ENCODE measurements around the gene PAM. TPM values are rescaled to one million over a fixed set of nuclear protein-coding genes. Genes with fewer than 3 reads are reported as not detected.

The PAM gene
- total RNA-seq, 1 donor from 2014 or later = 250 TPM

GRCh38 chr5:102807878-102808502 is 52.9 kb downstream of the PAM start:
- DNase-seq (ENCODE audit: extremely low read depth, low read depth, low spot score) = no peak

- DNase-seq (ENCODE audit: extremely low read depth, low read depth, low spot score) = no peak
Measured at GRCh38 chr5:102809033-102809432, 53.9 kb downstream of the PAM start.

GRCh38 chr5:102811972-102812371 is 56.9 kb downstream of the PAM start:
- DNase-seq (ENCODE audit: extremely low read depth, low read depth, low spot score) = no peak

- no peak for DNase-seq (ENCODE audit: extremely low read depth, low read depth, low spot score)
Measured at GRCh38 chr5:102813740-102814139, 58.6 kb downstream of the PAM start.

GRCh38 chr5:102815084-102815483 is 60.0 kb downstream of the PAM start:
- no peak for DNase-seq (ENCODE audit: extremely low read depth, low read depth, low spot score)

GRCh38 chr5:102815540-102816332 is 60.6 kb downstream of the PAM start:
- DNase-seq (ENCODE audit: extremely low read depth, low read depth, low spot score) = no peak

GRCh38 chr5:102818345-102818744 is 63.2 kb downstream of the PAM start:
- no peak for DNase-seq (ENCODE audit: extremely low read depth, low read depth, low spot score)

GRCh38 chr5:102818934-102819333 is 63.8 kb downstream of the PAM start:
- DNase-seq (ENCODE audit: extremely low read depth, low read depth, low spot score) = no peak

GRCh38 chr5:102819634-102820033 is 64.5 kb downstream of the PAM start:
- no peak for DNase-seq (ENCODE audit: extremely low read depth, low read depth, low spot score)

- no peak for DNase-seq (ENCODE audit: extremely low read depth, low read depth, low spot score)
Measured at GRCh38 chr5:102823441-102823874, 68.4 kb downstream of the PAM start.

GRCh38 chr5:102826629-102827028 is 71.5 kb downstream of the PAM start:
- DNase-seq (ENCODE audit: extremely low read depth, low read depth, low spot score) = no peak

GRCh38 chr5:102830241-102830640 is 75.1 kb downstream of the PAM start:
- DNase-seq (ENCODE audit: extremely low read depth, low read depth, low spot score) = no peak

GRCh38 chr5:102832445-102832844 is 77.3 kb downstream of the PAM start:
- no peak for DNase-seq (ENCODE audit: extremely low read depth, low read depth, low spot score)

- no peak for DNase-seq (ENCODE audit: extremely low read depth, low read depth, low spot score)
Measured at GRCh38 chr5:102833146-102833545, 78.0 kb downstream of the PAM start.

- DNase-seq (ENCODE audit: extremely low read depth, low read depth, low spot score) = no peak
Measured at GRCh38 chr5:102834438-102834964, 79.4 kb downstream of the PAM start.

- no peak for DNase-seq (ENCODE audit: extremely low read depth, low read depth, low spot score)
Measured at GRCh38 chr5:102835717-102836116, 80.6 kb downstream of the PAM start.

GRCh38 chr5:102841021-102841420 is 85.9 kb downstream of the PAM start:
- no peak for DNase-seq (ENCODE audit: extremely low read depth, low read depth, low spot score)

GRCh38 chr5:102843997-102844396 is 88.9 kb downstream of the PAM start:
- no peak for DNase-seq (ENCODE audit: extremely low read depth, low read depth, low spot score)

GRCh38 chr5:102845041-102845440 is 89.9 kb downstream of the PAM start:
- DNase-seq (ENCODE audit: extremely low read depth, low read depth, low spot score) = no peak

GRCh38 chr5:102850503-102850902 is 95.4 kb downstream of the PAM start:
- no peak for DNase-seq (ENCODE audit: extremely low read depth, low read depth, low spot score)

- DNase-seq (ENCODE audit: extremely low read depth, low read depth, low spot score) = no peak
Measured at GRCh38 chr5:102853680-102854079, 98.6 kb downstream of the PAM start.

Measured in glomerular endothelial cell (primary cell).